HG03571 (cell line): ENCODE data around the gene UTP3.
"Not testable (repeated sequence)": the region's sequence is repeated elsewhere in the genome, so short reads cannot be mapped to it uniquely, and the experiment has no call there.

Source experiments
- ATAC-seq: cut with Tn5 transposase; IDR thresholded peaks from one replicate; pipeline ENCODE4 v1.9.1; 2021; ENCODE audit not compliant: unreplicated experiment

UTP3 gene, protein sequence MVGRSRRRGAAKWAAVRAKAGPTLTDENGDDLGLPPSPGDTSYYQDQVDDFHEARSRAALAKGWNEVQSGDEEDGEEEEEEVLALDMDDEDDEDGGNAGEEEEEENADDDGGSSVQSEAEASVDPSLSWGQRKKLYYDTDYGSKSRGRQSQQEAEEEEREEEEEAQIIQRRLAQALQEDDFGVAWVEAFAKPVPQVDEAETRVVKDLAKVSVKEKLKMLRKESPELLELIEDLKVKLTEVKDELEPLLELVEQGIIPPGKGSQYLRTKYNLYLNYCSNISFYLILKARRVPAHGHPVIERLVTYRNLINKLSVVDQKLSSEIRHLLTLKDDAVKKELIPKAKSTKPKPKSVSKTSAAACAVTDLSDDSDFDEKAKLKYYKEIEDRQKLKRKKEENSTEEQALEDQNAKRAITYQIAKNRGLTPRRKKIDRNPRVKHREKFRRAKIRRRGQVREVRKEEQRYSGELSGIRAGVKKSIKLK

DNA sequence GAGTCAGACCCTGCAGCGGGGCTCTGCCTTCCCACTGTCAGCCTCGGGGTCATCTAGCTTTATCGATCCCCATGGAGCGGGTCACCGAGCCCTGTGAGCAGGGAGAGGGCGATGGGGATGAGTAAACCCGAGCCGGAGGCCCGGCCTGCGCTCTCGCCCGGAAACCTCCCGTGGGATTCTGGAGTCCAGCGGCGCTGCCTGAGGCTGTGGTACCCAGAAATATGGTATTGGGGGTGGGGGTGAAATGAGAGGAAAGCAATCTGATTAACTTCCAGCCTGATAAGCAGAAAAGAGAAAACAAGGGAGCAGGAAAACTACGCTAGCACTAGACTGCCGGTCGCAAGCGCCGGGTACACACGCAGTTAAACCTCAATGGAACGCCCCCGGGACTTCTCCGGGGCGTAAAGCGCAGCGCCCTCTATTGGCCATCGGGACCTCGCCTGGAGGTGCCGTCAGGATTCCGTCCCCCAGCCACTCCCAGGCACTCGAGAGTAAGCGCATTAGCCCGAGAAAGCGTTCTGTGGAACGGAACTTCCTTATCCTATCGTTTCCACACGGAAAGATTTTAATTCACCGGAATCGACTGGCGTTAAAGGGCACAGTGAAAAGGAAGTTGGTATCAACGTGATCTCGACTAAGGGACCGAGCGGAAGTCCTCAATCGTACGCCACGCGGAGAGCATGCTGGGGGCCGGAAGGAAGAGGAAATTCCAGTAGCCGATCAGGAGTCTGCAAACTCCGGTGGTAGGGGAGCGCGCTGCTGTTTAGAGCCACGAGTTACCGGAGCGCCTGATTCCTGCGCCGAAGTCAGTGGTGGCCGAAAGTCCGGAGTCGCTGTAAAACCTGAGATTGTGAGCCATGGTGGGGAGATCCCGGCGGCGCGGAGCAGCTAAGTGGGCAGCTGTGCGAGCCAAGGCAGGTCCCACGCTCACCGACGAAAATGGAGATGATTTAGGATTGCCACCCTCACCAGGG is at the start of gene UTP3:
Gene UTP3 (plus strand): TSS at position 712 of the 974 bp plus-strand sequence. CDS start 146 bp downstream, at position 858.
- ATAC-seq, result peak; percentile 94

DNA sequence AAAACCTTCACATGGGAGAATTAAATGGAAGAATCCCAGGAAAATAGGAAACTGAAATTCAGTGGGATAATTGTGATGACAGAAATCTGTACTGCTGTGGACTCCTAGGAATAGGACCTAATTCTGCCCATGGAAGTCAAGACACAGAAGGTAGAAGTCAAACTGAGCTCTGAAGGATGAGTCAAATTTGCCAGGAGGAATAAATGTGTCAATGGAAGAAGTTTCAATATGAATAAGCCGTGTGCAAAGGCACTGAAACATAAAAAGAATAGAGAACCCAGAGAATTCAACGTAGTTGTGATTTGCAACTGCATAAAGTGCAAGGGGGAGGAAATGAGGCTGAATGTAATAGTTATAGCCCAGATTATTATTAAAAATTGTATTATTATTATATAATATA is 48.1 kb upstream of the UTP3 start:
- ATAC-seq, result no peak

DNA sequence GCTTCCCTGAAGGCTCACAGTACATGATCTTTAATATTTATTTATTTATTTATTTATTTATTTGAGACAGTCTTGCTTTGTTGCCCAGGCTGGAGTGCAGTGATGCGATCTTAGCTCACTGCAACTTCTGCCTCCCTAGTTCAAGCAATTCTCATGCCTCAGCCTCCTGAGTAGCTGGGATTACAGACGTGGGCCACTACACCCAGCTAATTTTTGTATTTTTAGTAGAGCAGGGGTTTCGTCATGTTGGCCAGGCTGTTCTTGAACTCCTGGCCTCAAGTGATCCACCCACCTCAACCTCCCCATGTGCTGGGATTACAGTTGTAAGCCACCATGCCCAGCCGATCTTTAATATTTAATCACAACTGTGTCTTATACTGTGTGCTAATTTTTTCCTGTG is 37.6 kb upstream of the UTP3 start:
- ATAC-seq, result not testable (repeated sequence)

DNA sequence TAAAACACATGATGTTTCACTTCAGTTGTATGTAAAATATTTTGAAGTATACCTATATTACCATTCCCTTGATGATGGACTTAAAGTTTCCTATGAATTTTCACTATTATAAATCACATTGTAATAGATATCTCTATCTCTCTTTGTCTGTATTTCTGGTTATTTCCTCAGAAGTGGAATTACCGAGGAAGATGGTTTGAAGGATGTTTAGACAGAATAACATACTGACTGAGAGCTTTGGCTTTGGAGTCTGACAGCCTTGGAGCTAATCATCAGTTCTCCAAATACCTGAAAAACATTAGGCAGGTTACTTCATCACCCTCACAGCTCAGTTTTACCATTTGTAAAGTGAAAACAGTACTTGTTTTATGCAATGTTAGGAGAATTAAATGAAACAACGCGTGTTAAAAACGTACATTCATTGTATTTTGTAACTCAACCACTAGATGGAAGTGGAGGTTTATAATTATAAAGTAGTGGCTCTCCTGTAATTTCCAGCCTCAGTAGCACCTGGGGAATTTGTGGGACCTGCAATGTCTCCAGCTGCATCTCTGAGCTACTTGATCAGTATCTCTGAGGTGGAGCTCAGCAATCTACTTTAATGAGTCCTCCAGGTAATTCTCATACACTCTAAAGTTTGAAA is 36.3 kb upstream of the UTP3 start:
- peak; percentile 38 for ATAC-seq

DNA sequence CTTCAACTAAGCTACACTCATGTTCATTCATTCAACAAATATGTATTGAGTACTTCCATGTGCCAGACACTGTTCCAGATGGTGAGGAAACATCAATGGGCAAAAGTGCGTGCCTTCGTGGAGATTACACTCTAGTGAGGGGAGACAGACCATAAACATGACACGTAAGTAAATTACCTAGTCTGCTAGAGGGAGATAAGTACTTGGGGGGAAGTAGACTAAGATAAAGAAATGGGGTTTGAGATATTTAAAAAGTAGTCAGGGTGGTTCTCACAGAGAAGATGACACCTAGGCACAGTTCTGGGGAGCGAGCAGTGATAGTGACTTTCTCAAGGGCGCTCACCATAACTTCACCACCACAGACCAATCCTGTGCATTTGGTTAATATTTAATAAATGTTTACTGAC is 33.7 kb upstream of the UTP3 start:
- peak; percentile 65 for ATAC-seq

DNA sequence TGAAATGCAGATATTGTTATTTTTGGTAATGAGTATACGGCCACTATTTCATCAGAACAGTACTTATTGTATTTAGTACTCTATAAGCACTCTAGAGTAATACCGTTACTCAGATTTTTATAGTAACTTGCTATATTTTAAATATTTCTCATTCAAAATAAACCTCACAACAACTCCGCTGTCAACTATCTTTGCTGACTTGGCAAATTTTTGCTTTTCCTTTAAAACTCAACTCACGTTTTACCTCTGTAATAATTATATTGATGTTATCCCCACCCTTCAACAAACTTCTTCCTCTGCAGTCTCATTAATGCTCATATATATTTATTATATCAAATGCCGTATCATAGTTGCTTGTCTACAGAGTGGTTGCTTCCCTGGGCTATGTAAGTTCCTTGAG is 31.0 kb upstream of the UTP3 start:
- no peak for ATAC-seq

DNA sequence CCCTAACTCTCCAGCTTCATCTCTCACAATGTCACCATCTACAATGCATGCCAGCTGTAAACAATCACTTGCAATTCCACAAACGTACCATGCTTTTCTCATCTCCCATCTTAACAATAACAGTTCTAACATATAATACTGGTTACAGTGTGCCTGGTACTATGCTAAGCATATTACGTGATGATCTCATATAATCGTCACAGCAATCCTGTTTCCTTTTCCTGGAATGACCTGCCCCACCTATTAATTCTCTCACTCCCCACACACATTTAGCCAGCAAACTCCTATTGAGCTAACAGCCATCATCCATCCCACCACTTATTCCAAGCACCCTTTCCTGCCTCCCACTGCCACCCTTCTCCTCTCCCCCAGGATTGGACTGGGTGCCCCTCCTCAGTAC is 29.9 kb upstream of the UTP3 start:
- ATAC-seq, result no peak

DNA sequence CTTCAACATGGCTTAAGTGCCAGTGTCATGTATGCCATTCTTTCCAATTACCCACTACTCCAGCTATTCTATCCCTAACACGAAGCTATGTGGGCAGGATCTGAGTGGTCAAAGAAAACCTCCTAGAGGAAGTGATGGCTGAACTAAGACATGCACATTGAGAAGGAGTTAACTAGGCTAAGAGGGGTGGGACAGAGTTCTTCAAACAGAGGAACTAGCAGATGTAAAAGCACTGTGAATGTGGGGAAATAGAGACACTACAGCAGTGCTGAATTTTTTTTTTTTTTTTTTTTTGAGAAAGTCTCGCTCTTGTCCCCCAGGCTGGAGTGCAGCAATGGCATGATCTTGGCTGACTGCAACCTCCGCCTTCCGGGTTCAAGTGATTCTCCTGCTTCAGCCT is 28.2 kb upstream of the UTP3 start:
- no peak for ATAC-seq

DNA sequence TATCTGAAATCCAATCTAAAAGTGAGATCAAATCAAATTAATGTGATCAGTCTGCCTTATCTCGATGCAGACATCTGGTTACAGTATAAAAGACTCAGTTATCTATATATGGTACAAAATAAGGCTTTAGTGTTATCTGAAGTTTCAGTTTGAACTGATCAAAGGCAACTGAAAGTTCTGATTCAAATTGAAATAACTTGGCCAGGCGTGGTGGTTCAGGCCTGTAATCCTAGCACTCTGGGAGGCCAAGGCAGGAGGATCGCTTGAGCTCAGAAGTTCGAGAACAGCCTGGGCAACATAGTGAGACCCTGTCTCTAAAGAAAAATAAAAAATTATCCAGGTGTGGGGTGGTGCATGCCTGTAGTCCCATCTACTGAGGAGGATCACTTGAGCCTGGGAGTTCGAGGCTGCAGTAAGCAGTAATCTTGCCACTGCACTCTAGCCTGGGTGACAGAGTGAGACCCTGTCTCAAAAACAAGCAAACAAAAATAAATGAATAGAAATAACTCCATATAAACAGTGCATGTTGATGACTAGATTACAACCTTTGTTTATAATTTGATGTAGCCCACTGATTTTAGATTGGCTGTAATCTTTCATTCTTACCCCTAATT is 26.9 kb upstream of the UTP3 start:
- peak; percentile 73 for ATAC-seq

DNA sequence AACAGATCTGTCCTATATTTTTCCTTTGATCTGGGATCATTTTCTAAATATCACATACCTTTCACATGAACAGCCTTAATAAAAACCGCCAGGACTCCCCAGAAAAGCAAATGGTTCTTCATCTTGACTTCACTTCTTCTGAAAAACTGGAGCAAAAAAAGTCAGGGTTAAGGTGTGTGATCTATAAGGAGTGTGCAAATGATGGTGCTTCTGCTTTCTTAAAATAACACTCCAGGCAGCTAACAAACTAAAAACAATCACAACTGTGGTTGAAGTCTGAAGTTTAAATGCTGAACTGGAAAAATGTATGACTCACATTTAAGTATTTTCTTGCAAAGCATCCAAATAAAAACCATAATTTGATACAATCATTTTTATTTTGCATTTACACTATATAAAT is 22.0 kb upstream of the UTP3 start, which contains the start of gene JCHAIN:
Gene JCHAIN (minus strand): TSS at position 140 of the 400 bp plus-strand sequence. CDS start 18 bp downstream, at position 122.
- no peak for ATAC-seq

DNA sequence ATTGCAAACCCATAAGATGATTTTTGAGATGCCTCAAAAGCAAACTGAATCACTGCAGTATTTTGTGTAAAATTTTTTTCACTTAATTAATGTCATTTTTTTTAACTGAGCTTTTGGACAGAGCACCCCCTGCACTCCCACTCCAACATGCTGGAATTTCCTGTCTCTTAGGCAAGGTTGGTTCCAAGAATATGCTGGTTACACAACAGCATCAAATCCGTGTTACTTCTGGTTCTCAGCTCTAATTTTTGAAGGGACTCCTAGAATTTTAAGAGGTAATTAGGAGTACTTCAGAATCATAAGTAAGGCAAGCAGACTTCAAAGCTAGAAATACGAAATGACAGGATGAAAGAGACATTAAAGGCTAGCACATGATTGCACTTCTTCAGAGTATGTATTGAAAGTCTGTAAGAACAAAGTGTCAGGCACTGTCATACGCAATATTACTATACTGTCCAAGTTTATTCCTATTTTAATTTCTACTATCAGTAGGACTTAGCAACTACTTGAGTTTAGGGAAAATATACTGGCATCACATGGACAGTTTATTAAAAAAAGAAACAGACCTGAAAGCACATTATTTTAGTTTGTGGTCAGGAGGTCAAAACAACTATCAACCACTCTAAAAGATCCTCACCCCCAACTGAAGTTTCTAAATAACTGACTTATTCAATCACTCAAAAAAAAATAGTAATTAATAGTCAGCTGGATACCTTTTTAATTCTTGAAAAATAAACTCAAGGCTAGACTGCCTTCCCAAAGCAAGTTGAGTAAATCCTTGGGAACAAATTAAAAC is 20.4 kb upstream of the UTP3 start:
- no peak for ATAC-seq

DNA sequence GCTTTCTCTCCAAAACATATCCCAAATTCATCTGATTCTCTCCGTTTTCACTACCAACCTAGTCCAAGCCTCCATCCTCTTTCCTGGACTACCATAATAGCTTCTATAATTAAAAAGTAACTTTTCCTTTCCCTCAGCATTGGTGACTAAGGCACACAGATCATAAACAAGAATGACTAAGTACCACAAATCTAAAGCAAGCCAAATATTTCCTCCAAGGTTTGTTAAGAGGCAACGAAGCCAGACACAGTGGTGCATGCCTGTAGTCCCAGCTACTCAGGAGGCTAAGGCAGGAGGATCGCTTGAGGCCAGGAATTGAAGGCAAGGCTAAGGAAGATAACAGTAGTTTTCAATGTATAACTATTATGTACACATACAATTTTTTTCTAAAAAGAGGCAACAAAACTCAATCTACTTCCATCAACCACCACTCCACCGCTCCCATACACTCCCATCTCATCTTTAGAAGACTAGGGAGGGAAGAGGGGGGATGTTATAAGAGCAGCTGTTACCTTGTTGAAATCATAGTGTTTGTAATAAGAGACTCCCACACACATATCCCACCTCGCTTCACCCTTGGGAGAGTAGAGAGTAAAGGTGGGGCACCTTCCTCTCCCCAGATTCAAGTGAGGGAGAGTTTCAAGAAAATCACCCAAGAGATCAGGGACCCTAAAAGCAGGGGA is 17.9 kb upstream of the UTP3 start:
- no peak for ATAC-seq

DNA sequence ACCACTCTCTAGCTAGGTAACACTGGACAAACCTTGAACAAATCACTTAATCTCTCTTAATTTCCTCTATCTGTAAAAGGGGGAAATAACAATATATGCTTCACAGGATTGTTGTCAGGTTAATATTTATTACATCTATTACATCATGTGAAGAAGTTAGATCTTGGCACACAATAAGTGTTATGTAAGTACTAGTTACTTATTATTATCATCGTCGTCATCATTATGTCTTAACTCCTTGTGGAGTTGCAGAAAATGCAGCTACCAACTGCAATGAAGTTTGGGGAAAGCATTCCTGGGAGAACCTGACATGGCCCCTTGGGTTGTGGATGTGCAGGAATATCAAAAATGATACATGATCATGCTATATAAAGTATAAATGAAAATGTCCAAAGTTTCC is 17.2 kb upstream of the UTP3 start:
- ATAC-seq, result no peak

DNA sequence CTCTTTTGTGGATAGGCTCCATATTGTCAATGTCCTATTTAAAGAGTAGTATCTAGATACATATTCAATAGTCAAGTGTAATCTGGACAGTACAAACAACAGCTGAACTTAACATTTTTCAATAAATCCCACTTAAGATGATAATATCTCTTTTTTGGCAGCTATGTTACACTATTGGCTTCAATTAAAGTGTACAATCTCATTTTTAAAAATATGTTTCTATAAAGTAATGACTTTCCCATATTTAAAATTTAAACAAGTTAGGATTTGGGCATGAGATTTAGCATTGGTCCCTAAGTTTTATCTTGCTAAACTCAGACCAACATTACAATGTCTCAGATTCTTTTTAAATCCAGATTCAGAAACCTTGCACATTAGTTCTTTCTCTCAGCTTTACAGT is 14.1 kb upstream of the UTP3 start:
- ATAC-seq, result no peak

DNA sequence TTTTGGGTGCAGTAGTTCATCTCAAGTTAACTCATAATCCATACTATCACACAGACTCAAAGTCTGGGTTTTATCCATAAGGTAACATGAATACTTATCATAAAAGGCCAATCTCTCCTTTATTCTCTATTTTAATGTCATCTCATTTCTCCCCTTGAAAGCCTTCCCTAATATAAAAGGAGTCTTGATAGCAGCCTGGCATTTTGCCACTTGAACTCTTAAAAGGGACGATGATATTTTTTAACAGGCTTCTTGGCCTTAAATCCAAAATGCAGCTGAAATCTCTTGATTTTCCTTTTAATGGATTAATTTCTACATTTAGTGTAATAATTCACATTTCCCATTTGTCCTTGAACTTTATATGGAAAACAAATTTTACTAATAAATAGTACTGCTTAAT is 13.6 kb upstream of the UTP3 start:
- no peak for ATAC-seq

DNA sequence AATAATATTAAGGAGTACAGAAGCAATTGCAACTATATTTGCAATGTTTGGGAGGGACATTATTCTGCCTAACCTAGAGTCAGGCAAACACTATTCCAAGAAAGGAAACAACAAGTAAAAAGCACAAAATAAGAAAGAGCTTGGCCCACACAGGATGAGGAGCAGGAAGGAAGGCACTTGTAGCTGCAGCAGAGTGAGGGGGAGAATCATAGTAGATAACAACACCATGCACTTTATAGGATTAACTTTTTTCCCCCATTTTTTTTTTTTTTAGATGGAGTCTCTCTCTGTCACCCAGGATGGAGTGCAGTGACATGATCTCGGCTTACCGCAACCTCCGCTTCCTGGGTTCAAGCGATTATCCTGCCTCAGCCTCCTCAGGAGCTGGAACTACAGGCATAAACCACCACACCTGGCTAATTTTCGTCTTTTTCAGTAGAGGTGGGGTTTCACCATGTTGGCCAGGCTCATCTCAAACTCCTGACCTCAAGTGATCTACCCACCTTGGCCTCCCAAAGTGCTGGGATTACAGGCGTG is 11.7 kb upstream of the UTP3 start:
- no peak for ATAC-seq

DNA sequence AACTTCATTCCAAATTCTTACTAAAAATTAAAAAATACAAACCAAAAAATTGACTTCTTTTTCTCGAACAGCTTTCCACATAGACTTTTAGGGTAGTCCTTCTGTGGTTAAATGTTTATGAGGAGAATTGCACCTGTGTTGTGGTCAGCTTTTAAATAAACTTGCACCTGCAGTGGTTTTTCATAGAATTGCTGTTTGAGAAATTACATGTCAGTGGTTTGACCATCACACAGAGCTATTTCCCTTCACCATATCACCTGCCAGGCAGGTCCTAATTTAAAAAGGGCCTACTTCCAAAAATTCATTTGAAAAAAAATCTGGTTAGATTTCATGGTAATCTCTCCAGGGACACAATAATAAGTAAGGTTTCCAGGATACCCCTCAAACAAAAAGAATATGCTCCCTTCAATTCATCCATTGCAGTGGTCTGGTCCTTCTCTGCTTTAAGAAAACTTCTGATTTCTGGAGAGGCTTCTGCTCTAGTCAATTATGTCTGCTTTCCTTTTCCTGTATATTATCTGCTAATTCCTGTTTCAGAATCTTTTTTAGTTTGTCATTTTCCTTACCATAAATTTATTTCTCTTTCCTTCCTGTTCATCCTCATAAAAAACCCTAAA is 9.8 kb upstream of the UTP3 start:
- peak; percentile 67 for ATAC-seq

DNA sequence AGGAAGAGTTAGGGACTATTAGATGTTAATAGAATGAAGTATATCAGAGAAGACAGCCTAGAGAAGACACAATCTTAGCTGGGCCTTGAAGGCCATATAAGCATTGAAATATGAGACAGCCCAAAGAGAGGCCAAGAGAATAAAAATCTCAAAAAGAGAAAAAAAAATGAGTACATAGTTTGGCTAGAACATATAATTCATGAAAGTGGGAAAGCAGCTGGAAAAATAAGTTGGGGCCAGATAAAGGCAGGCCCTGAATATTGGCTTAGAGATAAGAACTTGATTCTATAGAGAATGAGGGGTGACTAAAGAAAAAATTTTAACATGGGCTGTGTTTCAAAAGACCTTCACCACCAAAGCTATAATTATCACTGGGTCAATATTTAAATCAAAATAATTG is 7.4 kb upstream of the UTP3 start:
- no peak for ATAC-seq

DNA sequence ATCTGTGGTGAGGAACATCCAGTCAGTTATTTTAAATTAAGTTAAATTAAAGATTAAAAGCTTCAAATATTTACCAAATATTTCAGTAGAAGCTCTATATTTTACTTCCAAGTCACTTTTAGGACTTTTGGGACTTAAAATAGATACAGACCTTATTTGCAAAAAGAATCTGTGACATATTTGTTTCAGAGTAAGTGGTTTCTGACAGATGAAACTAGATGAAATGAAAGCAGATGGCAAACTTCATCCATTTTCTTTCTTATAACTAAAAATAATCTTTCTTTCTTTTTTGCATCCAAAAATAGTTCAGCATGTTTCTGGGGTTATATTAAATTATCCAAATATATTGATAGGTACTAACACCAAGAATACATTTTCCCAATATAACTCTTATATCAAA is 6.6 kb upstream of the UTP3 start:
- peak; percentile 55 for ATAC-seq
